Breast epithelium (tissue), 4 donors: ENCODE measurements around the gene ERGIC2. TPM values are rescaled to one million over a fixed set of nuclear protein-coding genes. Genes with fewer than 3 reads are reported as not detected.
"Not testable (repeated sequence)": the region's sequence is repeated elsewhere in the genome, so short reads cannot be mapped to it uniquely, and the experiment has no call there.

ENCODE experiments used
- DNase-seq, 2 donors: peaks; one replicate each; pipeline ENCODE4 v3.0.0-alpha.2; 2019; ENCODE audit warnings: low spot score in 2 of 2
- H3K27ac ChIP-seq, 2 donors: fragments of 200-600 bp; sonication (generic) in 1 of 2; one replicate each; pipeline ENCODE4 v1.5.1; 2016 to 2019; ENCODE audit warnings: mild to moderate bottlenecking in 1 of 2
- H3K27me3 ChIP-seq, 2 donors: fragments of 200-600 bp; sonication (generic) in 1 of 2; one replicate each; pipeline versions ENCODE4 v1.5.1 to v1.6.0; 2017 to 2019; ENCODE audit warnings: control low read depth in 1 of 2, mild to moderate bottlenecking in 1 of 2
- H3K36me3 ChIP-seq: fragments of 200-600 bp; one replicate; pipeline ENCODE4 v1.5.1; 2019
- H3K4me1 ChIP-seq, 2 donors: fragments of 200-600 bp; sonication (generic); one replicate each; pipeline ENCODE4 v1.5.1; 2016 to 2019; ENCODE audit warnings: control low read depth in 1 of 2
- H3K4me3 ChIP-seq, 3 donors: fragments of 200-600 bp; sonication (generic); 1 replicate in 2 of 3; 2 replicates in 1 of 3; pipeline ENCODE4 v1.5.1; 2016 to 2019; ENCODE audit warnings: mild to moderate bottlenecking in 3 of 3, moderate library complexity in 2 of 3
- H3K9me3 ChIP-seq, 2 donors: fragments of 200-600 bp; sonication (generic) in 1 of 2; one replicate each; pipeline ENCODE4 v1.5.1; 2016 to 2019; ENCODE audit warnings: control low read depth in 1 of 2
- POLR2A ChIP-seq: fragments of 450-650 bp; IDR thresholded peaks from one replicate; pipeline ENCODE4 v1.6.1; 2016; ENCODE audit warnings: antibody characterized with exemption, mild to moderate bottlenecking, moderate library complexity
- POLR2AphosphoS5 ChIP-seq, 3 donors: sonication (generic); formaldehyde crosslinking; IDR thresholded peaks; one replicate each; pipeline ENCODE4 v1.6.1; 2017; ENCODE audit warnings: antibody characterized with exemption in 3 of 3
- intact Hi-C: fragments of 100-400 bp; cut with DNase I; formaldehyde crosslinking; loops from one replicate; pipeline ENCODE4 v1.15.1; 2023; ENCODE audit warnings: low total_unique reads
- total RNA-seq, 3 donors: library from RNA; depleted of rRNA; stranded (reverse); fragments of >200 nt; gene quantifications; one replicate each; pipeline ENCODE4 v1.1.0, GENCODE V29; 2016
- TF ChIP-seq, protein P1 (sequence below), 3 donors: fragments of 450-650 bp; IDR thresholded peaks; one replicate each; pipeline ENCODE4 v1.5.1; 2016 to 2017; ENCODE audit warnings: antibody characterized with exemption in 3 of 3, mild to moderate bottlenecking in 3 of 3, moderate library complexity in 3 of 3

ERGIC2 gene
- total RNA-seq, 3 donors from 2014 or later = 23.9 to 80.2 (median 46.1) TPM

- H3K4me3 ChIP-seq = no peak overlapping the region
- H3K9me3 ChIP-seq = no peaks in the 10 kb centered on the region
- no peaks in the 10 kb centered on the region for H3K27me3 ChIP-seq
- no peaks in the 10 kb centered on the region for H3K4me1 ChIP-seq
- H3K27ac ChIP-seq = no peak overlapping the region
- H3K36me3 ChIP-seq = no peaks in the 10 kb centered on the region
- intact Hi-C loops = no loop called here
- no peak for DNase-seq
- no peak for TF ChIP-seq POLR2AphosphoS5 (IDR thresholded peaks at IDR 0.05)
- TF ChIP-seq POLR2A = no peak
- TF ChIP-seq, protein P1, sequence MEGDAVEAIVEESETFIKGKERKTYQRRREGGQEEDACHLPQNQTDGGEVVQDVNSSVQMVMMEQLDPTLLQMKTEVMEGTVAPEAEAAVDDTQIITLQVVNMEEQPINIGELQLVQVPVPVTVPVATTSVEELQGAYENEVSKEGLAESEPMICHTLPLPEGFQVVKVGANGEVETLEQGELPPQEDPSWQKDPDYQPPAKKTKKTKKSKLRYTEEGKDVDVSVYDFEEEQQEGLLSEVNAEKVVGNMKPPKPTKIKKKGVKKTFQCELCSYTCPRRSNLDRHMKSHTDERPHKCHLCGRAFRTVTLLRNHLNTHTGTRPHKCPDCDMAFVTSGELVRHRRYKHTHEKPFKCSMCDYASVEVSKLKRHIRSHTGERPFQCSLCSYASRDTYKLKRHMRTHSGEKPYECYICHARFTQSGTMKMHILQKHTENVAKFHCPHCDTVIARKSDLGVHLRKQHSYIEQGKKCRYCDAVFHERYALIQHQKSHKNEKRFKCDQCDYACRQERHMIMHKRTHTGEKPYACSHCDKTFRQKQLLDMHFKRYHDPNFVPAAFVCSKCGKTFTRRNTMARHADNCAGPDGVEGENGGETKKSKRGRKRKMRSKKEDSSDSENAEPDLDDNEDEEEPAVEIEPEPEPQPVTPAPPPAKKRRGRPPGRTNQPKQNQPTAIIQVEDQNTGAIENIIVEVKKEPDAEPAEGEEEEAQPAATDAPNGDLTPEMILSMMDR (IDR thresholded peaks at IDR 0.05) = no peak
These were observed 74.7 kb downstream of the ERGIC2 start for GRCh38 chr12:29306266-29306665.

- no peak for DNase-seq
- no peaks in the 10 kb centered on the region for H3K4me1 ChIP-seq
- no peaks in the 10 kb centered on the region for H3K36me3 ChIP-seq
- TF ChIP-seq, protein P1 (IDR thresholded peaks at IDR 0.05) = no peak
- no peak for TF ChIP-seq POLR2A
- TF ChIP-seq POLR2AphosphoS5 (IDR thresholded peaks at IDR 0.05) = no peak
- intact Hi-C loops = no loop called here
- no peaks in the 10 kb centered on the region for H3K27me3 ChIP-seq
- no peaks in the 10 kb centered on the region for H3K9me3 ChIP-seq
- H3K4me3 ChIP-seq = no peak overlapping the region
- no peak overlapping the region for H3K27ac ChIP-seq
These were observed 76.6 kb downstream of the ERGIC2 start for GRCh38 chr12:29304388-29304787.

DNA sequence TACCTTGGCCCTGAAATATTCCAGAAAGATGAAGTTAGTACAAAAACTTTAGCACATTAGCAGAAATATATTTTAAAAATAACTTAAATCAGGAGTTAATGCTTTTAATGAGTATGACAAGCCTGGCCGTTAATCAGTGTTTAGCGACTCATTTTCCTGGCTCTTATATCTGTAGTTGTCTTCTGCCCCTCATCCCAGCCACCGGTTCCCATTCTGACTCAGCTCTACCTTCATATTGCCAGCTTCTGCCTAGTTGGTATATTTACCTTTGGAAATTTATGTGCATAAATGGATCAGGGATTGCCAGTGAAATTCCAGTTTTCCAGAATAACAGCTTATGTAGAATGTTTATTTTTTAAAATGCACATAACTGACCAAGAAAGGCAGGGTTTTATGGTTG is 79.9 kb downstream of the ERGIC2 start:
- DNase-seq = no peak
- Histone ChIP-seq H3K27me3 (no peaks in the 10 kb centered on the region), H3K36me3 (no peaks in the 10 kb centered on the region), H3K4me1 (no peaks in the 10 kb centered on the region), H3K27ac (no peak overlapping the region), H3K9me3 (no peaks in the 10 kb centered on the region), H3K4me3 (no peak overlapping the region)
- intact Hi-C loops = no loop called here
- TF ChIP-seq, protein P1 (IDR thresholded peaks at IDR 0.05) = no peak
- no peak for TF ChIP-seq POLR2A
- no peak for TF ChIP-seq POLR2AphosphoS5 (IDR thresholded peaks at IDR 0.05)

GRCh38 chr12:29299633-29300032 is 81.3 kb downstream of the ERGIC2 start:
- no peaks in the 10 kb centered on the region for H3K36me3 ChIP-seq
- H3K27ac ChIP-seq = no peak overlapping the region
- H3K4me3 ChIP-seq = no peak overlapping the region
- intact Hi-C loops = no loop called here
- no peaks in the 10 kb centered on the region for H3K4me1 ChIP-seq
- no peak for TF ChIP-seq POLR2A
- TF ChIP-seq POLR2AphosphoS5 (IDR thresholded peaks at IDR 0.05) = no peak
- TF ChIP-seq, protein P1 (IDR thresholded peaks at IDR 0.05) = no peak
- H3K27me3 ChIP-seq = no peaks in the 10 kb centered on the region
- no peaks in the 10 kb centered on the region for H3K9me3 ChIP-seq
- no peak for DNase-seq

DNA sequence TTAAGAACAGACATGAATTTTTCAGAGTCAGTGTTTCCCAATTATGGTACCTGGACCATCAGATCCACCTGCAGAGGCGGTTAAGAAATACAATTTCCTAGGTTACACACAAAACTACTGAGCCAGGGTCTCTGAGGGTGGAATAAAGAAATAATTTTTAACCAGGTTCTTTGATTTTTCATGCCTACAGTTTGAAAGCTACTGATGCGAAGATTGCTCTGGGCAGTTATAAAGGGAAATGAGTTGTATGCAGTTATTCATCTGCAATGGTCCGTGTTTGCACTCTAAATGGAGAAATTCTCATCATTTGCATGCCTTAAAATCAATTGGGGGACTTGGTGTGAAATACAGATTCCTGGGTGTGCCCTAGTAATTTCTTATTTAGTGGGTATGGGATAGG is 89.7 kb downstream of the ERGIC2 start:
- Histone ChIP-seq H3K4me1 (no peaks in the 10 kb centered on the region), H3K4me3 (no peak overlapping the region), H3K27ac (no peak overlapping the region), H3K27me3 (no peaks in the 10 kb centered on the region), H3K9me3 (no peaks in the 10 kb centered on the region), H3K36me3 (no peaks in the 10 kb centered on the region)
- no peak for DNase-seq
- TF ChIP-seq POLR2A (no peak), POLR2AphosphoS5 (IDR thresholded peaks at IDR 0.05) (no peak)
- TF ChIP-seq, protein P1 (IDR thresholded peaks at IDR 0.05) = no peak
- intact Hi-C loops = no loop called here

DNA sequence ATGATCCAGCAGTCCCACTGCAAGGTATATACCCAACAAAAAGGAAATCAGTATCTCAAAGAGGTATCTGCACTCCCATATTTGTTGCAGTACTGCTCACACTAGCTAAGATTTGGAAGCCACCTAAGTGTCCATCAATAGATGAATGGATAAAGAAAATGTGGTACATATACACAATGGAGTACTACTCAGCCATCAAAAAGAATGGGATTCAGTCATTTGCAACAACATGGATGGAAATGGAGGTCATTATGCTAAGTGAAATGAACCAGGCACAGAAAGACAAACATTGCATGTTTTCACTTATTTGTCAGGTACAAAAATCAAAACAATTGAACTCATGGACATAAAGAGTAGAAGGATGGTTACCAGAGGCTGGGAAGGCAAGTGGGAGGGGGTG is 90.5 kb downstream of the ERGIC2 start:
- H3K36me3 ChIP-seq, H3K27ac ChIP-seq, H3K4me3 ChIP-seq, DNase-seq, H3K4me1 ChIP-seq, intact Hi-C loops, H3K27me3 ChIP-seq, H3K9me3 ChIP-seq: not testable (repeated sequence)
